ENCODE results near the gene SAP30.

The SAP30 gene

GRCh38 chr4:173415092-173415491, 44.3 kb downstream of the SAP30 start:
- DNase-seq (ENCODE audit: low read depth), result no peak

- DNase-seq (ENCODE audit: low read depth), result no peak
Measured at GRCh38 chr4:173415885-173416653, 45.3 kb downstream of the SAP30 start.

GRCh38 chr4:173417833-173418232, 47.1 kb downstream of the SAP30 start:
- DNase-seq (ENCODE audit: low read depth), result no peak

GRCh38 chr4:173418639-173419038, 47.9 kb downstream of the SAP30 start:
- DNase-seq (ENCODE audit: low read depth), result no peak

GRCh38 chr4:173420324-173420752, 49.6 kb downstream of the SAP30 start:
- DNase-seq (ENCODE audit: low read depth), result no peak

GRCh38 chr4:173420801-173421200, 50.0 kb downstream of the SAP30 start:
- no peak for DNase-seq (ENCODE audit: low read depth)

GRCh38 chr4:173424899-173425805, 54.4 kb downstream of the SAP30 start:
- no peak for DNase-seq (ENCODE audit: low read depth)

GRCh38 chr4:173426064-173426463, 55.3 kb downstream of the SAP30 start:
- no peak for DNase-seq (ENCODE audit: low read depth)

All from stimulated activated CD8-positive, alpha-beta memory T cell treated with anti-CD3 and anti-CD28 coated beads, Interleukin-7, amount 100 ng/mL, for 24 hours (primary cell).